22Rv1 (cell line): ENCODE data around the gene SERPINB12.

Source experiments
- ZFX ChIP-seq: fragments of 450-650 bp; IDR thresholded peaks from 2 replicates; pipeline ENCODE4 v1.6.1; 2017; ENCODE audit warnings: antibody characterized with exemption, borderline replicate concordance
- TF ChIP-seq, protein P1 (sequence below): fragments of 450-650 bp; IDR thresholded peaks from 2 replicates; pipeline ENCODE4 v1.5.1; 2017; ENCODE audit warnings: mild to moderate bottlenecking

DNA sequence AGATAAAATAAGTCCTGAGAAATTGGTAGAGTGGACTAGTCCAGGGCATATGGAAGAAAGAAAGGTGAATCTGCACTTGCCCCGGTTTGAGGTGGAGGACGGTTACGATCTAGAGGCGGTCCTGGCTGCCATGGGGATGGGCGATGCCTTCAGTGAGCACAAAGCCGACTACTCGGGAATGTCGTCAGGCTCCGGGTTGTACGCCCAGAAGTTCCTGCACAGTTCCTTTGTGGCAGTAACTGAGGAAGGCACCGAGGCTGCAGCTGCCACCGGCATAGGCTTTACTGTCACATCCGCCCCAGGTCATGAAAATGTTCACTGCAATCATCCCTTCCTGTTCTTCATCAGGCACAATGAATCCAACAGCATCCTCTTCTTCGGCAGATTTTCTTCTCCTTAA is 54.8 kb downstream of the SERPINB12 start:
- TF ChIP-seq, protein P1, sequence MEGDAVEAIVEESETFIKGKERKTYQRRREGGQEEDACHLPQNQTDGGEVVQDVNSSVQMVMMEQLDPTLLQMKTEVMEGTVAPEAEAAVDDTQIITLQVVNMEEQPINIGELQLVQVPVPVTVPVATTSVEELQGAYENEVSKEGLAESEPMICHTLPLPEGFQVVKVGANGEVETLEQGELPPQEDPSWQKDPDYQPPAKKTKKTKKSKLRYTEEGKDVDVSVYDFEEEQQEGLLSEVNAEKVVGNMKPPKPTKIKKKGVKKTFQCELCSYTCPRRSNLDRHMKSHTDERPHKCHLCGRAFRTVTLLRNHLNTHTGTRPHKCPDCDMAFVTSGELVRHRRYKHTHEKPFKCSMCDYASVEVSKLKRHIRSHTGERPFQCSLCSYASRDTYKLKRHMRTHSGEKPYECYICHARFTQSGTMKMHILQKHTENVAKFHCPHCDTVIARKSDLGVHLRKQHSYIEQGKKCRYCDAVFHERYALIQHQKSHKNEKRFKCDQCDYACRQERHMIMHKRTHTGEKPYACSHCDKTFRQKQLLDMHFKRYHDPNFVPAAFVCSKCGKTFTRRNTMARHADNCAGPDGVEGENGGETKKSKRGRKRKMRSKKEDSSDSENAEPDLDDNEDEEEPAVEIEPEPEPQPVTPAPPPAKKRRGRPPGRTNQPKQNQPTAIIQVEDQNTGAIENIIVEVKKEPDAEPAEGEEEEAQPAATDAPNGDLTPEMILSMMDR = no peak
- TF ChIP-seq ZFX = no peak
